ENCODE measurements around the gene ROBO2.

- peak in 1 of 6 experiments; percentile 40 for TF ChIP-seq CTCF (IDR thresholded peaks at IDR 0.05)
- TF ChIP-seq POLR2A (IDR thresholded peaks at IDR 0.05) = no peak
Observed at GRCh38 chr3:77348244-77348855, 308.5 kb downstream of the ROBO2 start.

Measured in esophagus squamous epithelium (tissue), 4 donors.